ENCODE data around the gene DLK1.

DLK1 gene

GRCh38 chr14:100693877-100694578 lies 32.7 kb upstream of the DLK1 start:
- no peak for DNase-seq

- no peak for DNase-seq
Observed at GRCh38 chr14:100694579-100695422, 31.9 kb upstream of the DLK1 start.

GRCh38 chr14:100695423-100695738 lies 31.3 kb upstream of the DLK1 start:
- no peak for DNase-seq

- DNase-seq, result no peak
Observed at GRCh38 chr14:100696008-100696407, 30.7 kb upstream of the DLK1 start.

- DNase-seq, result no peak
Observed at GRCh38 chr14:100696590-100696989, 30.1 kb upstream of the DLK1 start.

GRCh38 chr14:100698066-100698465 lies 28.6 kb upstream of the DLK1 start:
- DNase-seq, result no peak

GRCh38 chr14:100698666-100699448 lies 27.8 kb upstream of the DLK1 start:
- no peak for DNase-seq

GRCh38 chr14:100701314-100701713 lies 25.4 kb upstream of the DLK1 start:
- DNase-seq, result no peak

- DNase-seq, result no peak
Observed at GRCh38 chr14:100702590-100702989, 24.1 kb upstream of the DLK1 start.

- no peak for DNase-seq
Observed at GRCh38 chr14:100703386-100704220, 23.1 kb upstream of the DLK1 start.

GRCh38 chr14:100706200-100706599 lies 20.5 kb upstream of the DLK1 start:
- DNase-seq, result no peak

- no peak for DNase-seq
Observed at GRCh38 chr14:100706860-100707259, 19.8 kb upstream of the DLK1 start.

GRCh38 chr14:100708425-100709288 lies 18.0 kb upstream of the DLK1 start:
- no peak for DNase-seq

- DNase-seq, result peak; percentile 65
Observed at GRCh38 chr14:100709289-100710284, 17.1 kb upstream of the DLK1 start.

- no peak for DNase-seq
Observed at GRCh38 chr14:100710391-100710790, 16.3 kb upstream of the DLK1 start.

- no peak for DNase-seq
Observed at GRCh38 chr14:100710826-100711462, 15.7 kb upstream of the DLK1 start.

GRCh38 chr14:100711493-100711892 lies 15.2 kb upstream of the DLK1 start:
- DNase-seq, result no peak

GRCh38 chr14:100712490-100712889 lies 14.2 kb upstream of the DLK1 start:
- no peak for DNase-seq

- no peak for DNase-seq
Observed at GRCh38 chr14:100713705-100714104, 13.0 kb upstream of the DLK1 start.
